Measurements from ENCODE around the gene OFD1. TPM values are rescaled to one million over a fixed set of nuclear protein-coding genes. Genes with fewer than 3 reads are reported as not detected.
A peak's percentile ranks its signal among the peaks of the same experiment; 100 is the strongest.

OFD1 gene
- total RNA-seq, 2 donors from 2014 or later: 25.9 to 29.7 TPM

DNA sequence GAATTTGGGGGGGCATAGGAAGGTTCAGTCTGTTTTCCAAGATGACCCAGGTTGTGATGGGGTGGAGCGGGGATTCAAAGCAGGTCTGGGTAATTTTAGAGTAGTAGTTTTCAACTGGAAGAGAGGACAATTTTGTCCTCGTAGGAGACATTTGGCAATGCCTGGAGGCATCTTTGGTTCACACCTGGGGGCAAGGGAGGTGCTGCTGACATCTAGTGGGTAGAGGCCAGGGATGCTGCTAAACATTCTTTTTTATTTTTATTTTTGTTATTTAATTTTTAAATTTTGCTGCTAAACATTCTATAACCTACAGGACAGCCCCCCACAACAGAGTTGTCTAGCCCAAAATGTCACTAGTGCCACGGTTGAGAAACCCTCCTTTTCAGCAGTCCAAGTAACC lies 43.7 kb upstream of the OFD1 start:
- Mint-ChIP-seq H3K9me3 (peaks cover 58% of the 10 kb centered on the region), H3K36me3 (ENCODE audit: low read depth) (no peaks in the 10 kb centered on the region), H3K27me3 (ENCODE audit: insufficient read depth) (peaks cover 18% of the 10 kb centered on the region), H3K27ac (no peak overlapping the region), H3K4me1 (peaks cover 19% of the 10 kb centered on the region), H3K4me3 (peak overlapping the region; percentile 86)
- WGBS, 2 experiments (ENCODE audit: insufficient coverage in 1 of 2, insufficient read length in 1 of 2): 81% methylated on average over 3 of the region's 3 CpGs; no CpG with 5 or more reads in 1 of the 2 experiments
- Histone ChIP-seq H3K4me1 (ENCODE audit: control insufficient read depth, insufficient read depth, low read length) (no peaks in the 10 kb centered on the region), H3K36me3 (ENCODE audit: control insufficient read depth, insufficient read depth, low read length) (no peaks in the 10 kb centered on the region), H3K9me3 (ENCODE audit: control insufficient read depth, low read length) (no peaks in the 10 kb centered on the region), H3K27ac (ENCODE audit: low read depth, low read length) (no peak overlapping the region), H3K4me3 (ENCODE audit: low read length) (peak overlapping the region; percentile 91), H3K9ac (ENCODE audit: extremely low read depth, low read length, poor library complexity, severe bottlenecking) (no peak overlapping the region), H3K27me3 (ENCODE audit: control insufficient read depth, insufficient read depth, low read length, poor library complexity, severe bottlenecking) (peaks cover 17% of the 10 kb centered on the region)
- DNase-seq: no peak
- TF ChIP-seq CTCF (conservative IDR thresholded peaks at IDR 0.05): peak; percentile 44

DNA sequence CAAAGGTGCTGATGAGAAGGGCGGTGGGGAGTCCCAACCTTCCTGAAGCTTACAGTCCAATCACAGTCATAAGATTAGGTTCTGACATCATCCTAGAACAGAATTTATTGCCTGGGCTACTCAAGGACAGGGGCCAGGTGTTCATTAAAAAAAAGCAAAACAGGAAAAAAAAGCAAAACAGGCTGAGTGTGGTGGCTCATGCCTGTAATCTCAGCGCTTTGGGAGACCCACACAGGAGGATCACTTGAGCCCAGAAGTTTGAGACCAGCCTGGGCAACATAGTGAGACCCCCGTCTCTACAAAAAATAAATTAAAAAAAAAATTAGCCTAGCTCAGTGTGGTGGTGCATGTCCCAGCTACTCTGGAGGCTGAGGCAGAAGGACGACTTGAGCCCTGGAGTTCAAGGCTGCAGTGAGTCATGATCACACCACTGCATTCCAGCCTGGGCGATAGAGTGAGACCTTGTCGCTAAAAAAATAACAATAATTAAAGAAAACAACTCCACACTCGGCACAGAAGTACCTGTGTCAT lies 42.6 kb upstream of the OFD1 start:
- Histone ChIP-seq H3K27me3 (ENCODE audit: control insufficient read depth, insufficient read depth, low read length, poor library complexity, severe bottlenecking) (peaks cover 16% of the 10 kb centered on the region), H3K27ac (ENCODE audit: low read depth, low read length) (no peak overlapping the region), H3K36me3 (ENCODE audit: control insufficient read depth, insufficient read depth, low read length) (no peaks in the 10 kb centered on the region), H3K9me3 (ENCODE audit: control insufficient read depth, low read length) (no peaks in the 10 kb centered on the region), H3K9ac (ENCODE audit: extremely low read depth, low read length, poor library complexity, severe bottlenecking) (no peak overlapping the region), H3K4me1 (ENCODE audit: control insufficient read depth, insufficient read depth, low read length) (no peaks in the 10 kb centered on the region), H3K4me3 (ENCODE audit: low read length) (no peak overlapping the region)
- H3K36me3 Mint-ChIP-seq (ENCODE audit: low read depth): no peaks in the 10 kb centered on the region
- peaks cover 16% of the 10 kb centered on the region for H3K27me3 Mint-ChIP-seq (ENCODE audit: insufficient read depth)
- H3K9me3 Mint-ChIP-seq: peaks cover 64% of the 10 kb centered on the region
- TF ChIP-seq CTCF (conservative IDR thresholded peaks at IDR 0.05): no peak
- H3K4me3 Mint-ChIP-seq: no peak overlapping the region
- no peak for DNase-seq
- peak overlapping the region; percentile 70 for H3K27ac Mint-ChIP-seq
- WGBS, 2 experiments (ENCODE audit: insufficient coverage in 1 of 2, insufficient read length in 1 of 2): 91% methylated on average over 7 of the region's 7 CpGs; no CpG with 5 or more reads in 1 of the 2 experiments
- peaks cover 19% of the 10 kb centered on the region for H3K4me1 Mint-ChIP-seq

DNA sequence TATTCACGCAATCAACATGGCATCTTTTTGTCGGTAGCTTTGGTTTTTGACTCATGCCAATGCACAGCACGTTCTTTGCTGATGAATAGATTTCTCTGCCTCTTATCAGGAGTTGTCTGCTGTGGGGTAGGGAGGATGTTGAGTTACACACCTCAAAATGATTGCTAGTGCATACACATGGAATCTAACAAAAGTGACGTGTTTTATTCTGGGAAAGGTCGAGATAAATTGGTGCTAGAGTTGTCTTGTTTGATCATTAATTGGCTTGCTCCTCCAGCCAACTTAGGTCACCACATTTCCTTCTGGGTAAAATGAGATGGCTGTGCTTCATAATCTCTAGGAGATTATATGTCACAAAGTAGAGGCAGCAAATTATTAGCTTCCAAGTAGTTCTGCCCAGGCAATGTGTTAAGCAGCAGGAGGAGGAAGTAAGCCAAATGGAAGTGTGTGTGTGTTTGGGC lies 41.7 kb upstream of the OFD1 start:
- Mint-ChIP-seq H3K27ac (no peak overlapping the region), H3K27me3 (ENCODE audit: insufficient read depth) (peaks cover 7% of the 10 kb centered on the region), H3K9me3 (peaks cover 67% of the 10 kb centered on the region), H3K4me3 (no peak overlapping the region), H3K36me3 (ENCODE audit: low read depth) (no peaks in the 10 kb centered on the region), H3K4me1 (peaks cover 19% of the 10 kb centered on the region)
- H3K4me3 ChIP-seq (ENCODE audit: low read length): no peak overlapping the region
- DNase-seq: no peak
- no peak overlapping the region for H3K9ac ChIP-seq (ENCODE audit: extremely low read depth, low read length, poor library complexity, severe bottlenecking)
- H3K9me3 ChIP-seq (ENCODE audit: control insufficient read depth, low read length): no peaks in the 10 kb centered on the region
- no peak for TF ChIP-seq CTCF (conservative IDR thresholded peaks at IDR 0.05)
- H3K36me3 ChIP-seq (ENCODE audit: control insufficient read depth, insufficient read depth, low read length): peaks cover 4% of the 10 kb centered on the region
- H3K4me1 ChIP-seq (ENCODE audit: control insufficient read depth, insufficient read depth, low read length): no peaks in the 10 kb centered on the region
- WGBS, 2 experiments (ENCODE audit: insufficient coverage in 1 of 2, insufficient read length in 1 of 2): 87 to 94% methylated on average over 3 to 5 of the region's 5 CpGs
- no peak overlapping the region for H3K27ac ChIP-seq (ENCODE audit: low read depth, low read length)
- H3K27me3 ChIP-seq (ENCODE audit: control insufficient read depth, insufficient read depth, low read length, poor library complexity, severe bottlenecking): peaks cover 7% of the 10 kb centered on the region

All from endodermal cell (in vitro differentiated cells).